Measurements from ENCODE around the gene RALGAPA1. TPM values are rescaled to one million over a fixed set of nuclear protein-coding genes. Genes with fewer than 3 reads are reported as not detected.

Gene RALGAPA1
- total and polyA plus RNA-seq, 9 of the 15 experiments (the other 6 are each of a cell fraction or from before 2014, with no cell fraction given), result 2.5 to 16.3 (median 6.2) TPM

DNA sequence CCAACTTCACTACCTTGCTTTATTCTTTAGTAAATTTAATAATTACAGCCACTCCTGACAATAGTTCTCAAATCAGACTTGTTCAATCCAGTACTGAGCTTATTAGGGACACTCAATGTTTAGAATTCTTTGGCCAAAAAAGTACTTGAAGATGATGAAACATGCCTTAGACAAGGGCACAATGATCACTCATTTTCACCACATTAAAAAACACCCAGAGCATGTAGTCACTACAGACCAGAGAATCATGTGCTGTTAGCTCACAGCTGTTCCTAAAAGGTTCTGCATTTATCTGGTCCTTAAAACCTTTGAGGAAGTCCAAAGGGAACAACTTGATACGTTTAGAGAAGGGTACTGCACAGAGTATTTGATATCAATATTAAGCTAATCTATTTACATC is 176.4 kb downstream of the RALGAPA1 start (continued):
- TF ChIP-seq, protein P1, sequence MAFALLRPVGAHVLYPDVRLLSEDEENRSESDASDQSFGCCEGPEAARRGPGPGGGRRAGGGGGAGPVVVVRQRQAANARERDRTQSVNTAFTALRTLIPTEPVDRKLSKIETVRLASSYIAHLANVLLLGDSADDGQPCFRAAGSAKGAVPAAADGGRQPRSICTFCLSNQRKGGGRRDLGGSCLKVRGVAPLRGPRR (CRISPR knock-in tag; IDR thresholded peaks at IDR 0.05), result no peak
- TF ChIP-seq RB1 (IDR thresholded peaks at IDR 0.05; ENCODE audit: low read depth), result no peak

DNA sequence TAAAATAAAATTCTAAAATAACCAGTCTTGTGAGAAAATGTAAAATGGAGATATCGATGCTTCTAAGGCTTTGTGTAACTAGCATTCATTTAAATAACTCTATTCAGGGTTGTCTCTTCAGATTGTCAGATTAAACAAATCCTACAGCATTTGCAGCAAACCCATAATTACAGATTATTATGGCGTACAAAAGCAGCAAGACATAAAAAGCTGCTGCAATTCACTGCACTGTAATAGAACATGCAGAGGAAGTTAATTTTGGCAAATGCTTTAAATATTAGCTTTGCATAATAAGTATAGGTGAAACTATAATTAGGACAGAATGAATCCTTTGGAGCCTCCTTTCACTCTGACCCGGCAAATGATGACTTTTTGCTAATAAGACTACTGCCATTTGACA is 176.8 kb downstream of the RALGAPA1 start:
- no TSS peak for BruUV-seq (replicated peaks)
- no peak overlapping the region for H3K27ac ChIP-seq (ENCODE audit: extremely low read depth, low read depth, low read length)
- CTCF ChIA-PET (ENCODE audit: low intra/inter-chr PET ratio), result no interaction called here
- no peaks in the 10 kb centered on the region for H3K4me1 ChIP-seq (replicated peaks in 1 of 2; ENCODE audit: control insufficient read depth in 2 of 2, insufficient read depth in 2 of 2, low read length in 2 of 2)
- no peak overlapping the region for H2AFZ ChIP-seq (ENCODE audit: low read depth, low read length)
- no peak overlapping the region for H3K4me2 ChIP-seq (ENCODE audit: insufficient read depth, low read length)
- H3K27me3 ChIP-seq (ENCODE audit: control insufficient read depth in 2 of 2, insufficient read depth in 2 of 2, low read length in 2 of 2), result no peaks in the 10 kb centered on the region
- intact Hi-C loops (cut with micrococcal nuclease), result no loop called here
- no peak overlapping the region for H3K9ac ChIP-seq (ENCODE audit: insufficient read depth in 1 of 2, low read depth in 2 of 2, low read length in 2 of 2)
- no peak overlapping the region for H3K4me3 ChIP-seq
- in situ Hi-C loops (cut with MboI), result no loop called here
- H3K79me2 ChIP-seq (ENCODE audit: control insufficient read depth, insufficient read depth, low read length), result no peaks in the 10 kb centered on the region
- FAIRE-seq, result no peak
- no peak for ATAC-seq
- H3K36me3 ChIP-seq (ENCODE audit: control insufficient read depth, insufficient read depth, low read length), result no peaks in the 10 kb centered on the region
- no peak for DNase-seq (ENCODE audit: extremely low read depth in 1 of 4, low spot score in 3 of 4)
- no peaks in the 10 kb centered on the region for H3K9me3 ChIP-seq (replicated peaks; ENCODE audit: control insufficient read depth, insufficient read depth, low read depth, low read length)
- WGBS (ENCODE audit: insufficient coverage, low coverage, missing lambda C conversion rate), result 81% methylated on average over 3 of the region's 3 CpGs
- H3K9me1 ChIP-seq (ENCODE audit: control insufficient read depth, insufficient read depth, low read length), result no peaks in the 10 kb centered on the region
- H4K20me1 ChIP-seq (replicated peaks; ENCODE audit: control insufficient read depth, insufficient read depth, low read length), result no peaks in the 10 kb centered on the region
- POLR2A ChIA-PET, result no interaction called here
- TF ChIP-seq TEAD1 (CRISPR knock-in tag; IDR thresholded peaks at IDR 0.05) (no peak), CBX3 (IDR thresholded peaks at IDR 0.05; ENCODE audit: borderline replicate concordance in 1 of 2, low read length in 2 of 2) (no peak), ZBTB7A (IDR thresholded peaks at IDR 0.05; ENCODE audit: borderline replicate concordance, control insufficient read depth, low read depth, low read length) (no peak), MBD2 (IDR thresholded peaks at IDR 0.05; ENCODE audit: borderline replicate concordance, low read depth) (no peak), ASH1L (IDR thresholded peaks at IDR 0.05; ENCODE audit: borderline replicate concordance, low read depth, partially characterized antibody) (no peak), HLTF (IDR thresholded peaks at IDR 0.05) (no peak), FOS (IDR thresholded peaks at IDR 0.05; ENCODE audit: extremely low read depth, insufficient read length) (no peak), CREB1 (IDR thresholded peaks at IDR 0.05) (no peak), CREB1 (CRISPR knock-in tag; IDR thresholded peaks at IDR 0.05) (no peak), ETV6 (IDR thresholded peaks at IDR 0.05; ENCODE audit: borderline replicate concordance in 1 of 2, low read depth in 2 of 2, low read length in 1 of 2) (no peak), ETV6 (CRISPR knock-in tag; IDR thresholded peaks at IDR 0.05; ENCODE audit: borderline replicate concordance) (no peak), TCFL5 (CRISPR knock-in tag; conservative IDR thresholded peaks at IDR 0.05) (no peak), XRCC4 (IDR thresholded peaks at IDR 0.05; ENCODE audit: extremely low read depth, insufficient read depth, insufficient read length) (no peak), PRPF4 (IDR thresholded peaks at IDR 0.05; ENCODE audit: insufficient read depth, low read depth, low read length, poor library complexity, severe bottlenecking) (no peak)
- TF ChIP-seq, protein P2, sequence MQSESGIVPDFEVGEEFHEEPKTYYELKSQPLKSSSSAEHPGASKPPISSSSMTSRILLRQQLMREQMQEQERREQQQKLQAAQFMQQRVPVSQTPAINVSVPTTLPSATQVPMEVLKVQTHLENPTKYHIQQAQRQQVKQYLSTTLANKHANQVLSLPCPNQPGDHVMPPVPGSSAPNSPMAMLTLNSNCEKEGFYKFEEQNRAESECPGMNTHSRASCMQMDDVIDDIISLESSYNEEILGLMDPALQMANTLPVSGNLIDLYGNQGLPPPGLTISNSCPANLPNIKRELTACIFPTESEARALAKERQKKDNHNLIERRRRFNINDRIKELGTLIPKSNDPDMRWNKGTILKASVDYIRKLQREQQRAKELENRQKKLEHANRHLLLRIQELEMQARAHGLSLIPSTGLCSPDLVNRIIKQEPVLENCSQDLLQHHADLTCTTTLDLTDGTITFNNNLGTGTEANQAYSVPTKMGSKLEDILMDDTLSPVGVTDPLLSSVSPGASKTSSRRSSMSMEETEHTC (IDR thresholded peaks at IDR 0.05), result no peak
- TF ChIP-seq, protein P3, sequence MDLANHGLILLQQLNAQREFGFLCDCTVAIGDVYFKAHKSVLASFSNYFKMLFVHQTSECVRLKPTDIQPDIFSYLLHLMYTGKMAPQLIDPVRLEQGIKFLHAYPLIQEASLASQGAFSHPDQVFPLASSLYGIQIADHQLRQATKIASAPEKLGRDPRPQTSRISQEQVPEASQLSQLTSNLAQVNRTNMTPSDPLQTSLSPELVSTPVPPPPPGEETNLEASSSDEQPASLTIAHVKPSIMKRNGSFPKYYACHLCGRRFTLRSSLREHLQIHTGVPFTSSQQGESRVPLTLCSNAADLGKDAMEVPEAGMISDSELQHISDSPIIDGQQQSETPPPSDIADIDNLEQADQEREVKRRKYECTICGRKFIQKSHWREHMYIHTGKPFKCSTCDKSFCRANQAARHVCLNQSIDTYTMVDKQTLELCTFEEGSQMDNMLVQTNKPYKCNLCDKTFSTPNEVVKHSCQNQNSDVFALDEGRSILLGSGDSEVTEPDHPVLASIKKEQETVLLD (IDR thresholded peaks at IDR 0.05), result no peak
- TF ChIP-seq, protein P4, sequence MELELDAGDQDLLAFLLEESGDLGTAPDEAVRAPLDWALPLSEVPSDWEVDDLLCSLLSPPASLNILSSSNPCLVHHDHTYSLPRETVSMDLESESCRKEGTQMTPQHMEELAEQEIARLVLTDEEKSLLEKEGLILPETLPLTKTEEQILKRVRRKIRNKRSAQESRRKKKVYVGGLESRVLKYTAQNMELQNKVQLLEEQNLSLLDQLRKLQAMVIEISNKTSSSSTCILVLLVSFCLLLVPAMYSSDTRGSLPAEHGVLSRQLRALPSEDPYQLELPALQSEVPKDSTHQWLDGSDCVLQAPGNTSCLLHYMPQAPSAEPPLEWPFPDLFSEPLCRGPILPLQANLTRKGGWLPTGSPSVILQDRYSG (tag; conservative IDR thresholded peaks at IDR 0.05; ENCODE audit: low read depth), result no peak

All from K562 (cell line).